Loucy (cell line): ENCODE results near the gene TSPAN8.

Experiments
- H2AFZ ChIP-seq: fragments of 200-600 bp; sonication (generic); 2 replicates; pipeline ENCODE4 v1.6.0; 2016; ENCODE audit warnings: antibody characterized with exemption, mild to moderate bottlenecking, low read length, moderate library complexity
- H3F3A ChIP-seq: fragments of 200-600 bp; 2 replicates; pipeline ENCODE4 v1.6.0; 2016; ENCODE audit warnings: antibody characterized with exemption, low read depth, mild to moderate bottlenecking
- H3K27me3 ChIP-seq: fragments of 200-600 bp; sonication (generic); 2 replicates; pipeline ENCODE4 v1.6.1; 2014; ENCODE audit warnings: low read length, mild to moderate bottlenecking; ENCODE audit not compliant: insufficient read depth, poor library complexity, severe bottlenecking
- H3K36me3 ChIP-seq: fragments of 200-600 bp; sonication (generic); 2 replicates; pipeline ENCODE4 v1.6.1; 2016; ENCODE audit warnings: low read length; ENCODE audit not compliant: insufficient read depth
- H3K4me1 ChIP-seq: fragments of 200-600 bp; sonication (generic); 2 replicates; pipeline ENCODE4 v1.5.1; 2014; ENCODE audit warnings: low read length, mild to moderate bottlenecking; ENCODE audit not compliant: insufficient read depth, poor library complexity, severe bottlenecking
- H3K4me2 ChIP-seq: fragments of 200-600 bp; sonication (generic); 2 replicates; pipeline ENCODE4 v1.6.0; 2014; ENCODE audit warnings: antibody characterized with exemption, low read length, low read depth, mild to moderate bottlenecking; ENCODE audit not compliant: poor library complexity, severe bottlenecking
- H3K4me3 ChIP-seq: fragments of 200-600 bp; sonication (generic); 2 replicates; pipeline ENCODE4 v1.5.1; 2014; ENCODE audit warnings: low read length, mild to moderate bottlenecking, mixed read lengths; ENCODE audit not compliant: poor library complexity, severe bottlenecking
- H3K79me2 ChIP-seq: fragments of 200-600 bp; sonication (generic); 2 replicates; pipeline ENCODE4 v1.6.1; 2014; ENCODE audit warnings: low read length; ENCODE audit not compliant: insufficient read depth
- H3K9ac ChIP-seq: fragments of 200-600 bp; sonication (generic); 2 replicates; pipeline ENCODE4 v1.6.0; 2014; ENCODE audit warnings: mild to moderate bottlenecking, low read depth, low read length, moderate library complexity; ENCODE audit not compliant: poor library complexity, severe bottlenecking
- H3K9me2 ChIP-seq: fragments of 200-600 bp; sonication (generic); replicated peaks from 2 replicates; pipeline ENCODE4 v1.6.1; 2016; ENCODE audit warnings: low read depth, low read length, mixed read lengths
- H3K9me3 ChIP-seq: fragments of 200-600 bp; sonication (generic); 2 replicates; pipeline ENCODE4 v1.6.1; 2014; ENCODE audit warnings: mild to moderate bottlenecking, antibody characterized with exemption, low read length, low read depth; ENCODE audit not compliant: insufficient read depth
- H4K20me1 ChIP-seq: fragments of 200-600 bp; sonication (generic); 2 replicates; pipeline ENCODE4 v1.6.0; 2014; ENCODE audit warnings: antibody characterized with exemption, low read length, mild to moderate bottlenecking; ENCODE audit not compliant: insufficient read depth, poor library complexity, severe bottlenecking
- EZH2phosphoT487 ChIP-seq: fragments of 200-600 bp; IDR thresholded peaks from 2 replicates; pipeline ENCODE4 v1.6.1; 2018; ENCODE audit warnings: antibody characterized with exemption, mild to moderate bottlenecking, moderate library complexity, borderline replicate concordance
- TF ChIP-seq, protein P1 (sequence below): fragments of 200-600 bp; sonication (generic); conservative IDR thresholded peaks from 2 replicates; pipeline ENCODE4 v1.5.1; 2014; ENCODE audit warnings: mild to moderate bottlenecking, antibody characterized with exemption, low read length

Gene TSPAN8

DNA sequence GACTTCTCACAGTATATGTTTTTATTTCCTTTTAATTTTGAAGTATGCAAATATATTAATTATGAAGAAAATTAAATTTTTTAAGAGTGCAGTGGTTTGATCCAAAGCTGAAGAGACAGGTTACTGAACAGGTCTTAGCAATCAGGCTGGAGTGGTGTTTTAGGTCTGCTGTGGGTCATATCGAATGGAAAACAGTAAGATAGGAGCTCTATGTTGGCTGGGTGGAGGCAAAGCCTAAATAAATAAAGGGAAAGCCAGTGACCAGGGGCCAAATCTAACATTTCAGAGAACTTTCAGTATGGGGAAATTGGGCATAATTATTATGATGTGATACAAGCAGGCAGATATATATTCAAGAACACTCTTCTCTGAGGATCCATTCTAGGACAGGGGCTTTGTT, 12.7 kb upstream of the TSPAN8 start:
- Histone ChIP-seq H3K4me1 (peaks cover 7% of the 10 kb centered on the region), H3K4me2 (no peak overlapping the region), H3K27me3 (no peaks in the 10 kb centered on the region), H3K79me2 (no peaks in the 10 kb centered on the region), H3F3A (no peaks in the 10 kb centered on the region), H3K36me3 (no peaks in the 10 kb centered on the region), H2AFZ (no peak overlapping the region), H3K4me3 (no peak overlapping the region), H4K20me1 (no peaks in the 10 kb centered on the region), H3K9ac (no peak overlapping the region), H3K9me3 (no peaks in the 10 kb centered on the region), H3K9me2 (no peaks in the 10 kb centered on the region)
- TF ChIP-seq, protein P1, sequence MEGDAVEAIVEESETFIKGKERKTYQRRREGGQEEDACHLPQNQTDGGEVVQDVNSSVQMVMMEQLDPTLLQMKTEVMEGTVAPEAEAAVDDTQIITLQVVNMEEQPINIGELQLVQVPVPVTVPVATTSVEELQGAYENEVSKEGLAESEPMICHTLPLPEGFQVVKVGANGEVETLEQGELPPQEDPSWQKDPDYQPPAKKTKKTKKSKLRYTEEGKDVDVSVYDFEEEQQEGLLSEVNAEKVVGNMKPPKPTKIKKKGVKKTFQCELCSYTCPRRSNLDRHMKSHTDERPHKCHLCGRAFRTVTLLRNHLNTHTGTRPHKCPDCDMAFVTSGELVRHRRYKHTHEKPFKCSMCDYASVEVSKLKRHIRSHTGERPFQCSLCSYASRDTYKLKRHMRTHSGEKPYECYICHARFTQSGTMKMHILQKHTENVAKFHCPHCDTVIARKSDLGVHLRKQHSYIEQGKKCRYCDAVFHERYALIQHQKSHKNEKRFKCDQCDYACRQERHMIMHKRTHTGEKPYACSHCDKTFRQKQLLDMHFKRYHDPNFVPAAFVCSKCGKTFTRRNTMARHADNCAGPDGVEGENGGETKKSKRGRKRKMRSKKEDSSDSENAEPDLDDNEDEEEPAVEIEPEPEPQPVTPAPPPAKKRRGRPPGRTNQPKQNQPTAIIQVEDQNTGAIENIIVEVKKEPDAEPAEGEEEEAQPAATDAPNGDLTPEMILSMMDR: no peak
- no peak for TF ChIP-seq EZH2phosphoT487

DNA sequence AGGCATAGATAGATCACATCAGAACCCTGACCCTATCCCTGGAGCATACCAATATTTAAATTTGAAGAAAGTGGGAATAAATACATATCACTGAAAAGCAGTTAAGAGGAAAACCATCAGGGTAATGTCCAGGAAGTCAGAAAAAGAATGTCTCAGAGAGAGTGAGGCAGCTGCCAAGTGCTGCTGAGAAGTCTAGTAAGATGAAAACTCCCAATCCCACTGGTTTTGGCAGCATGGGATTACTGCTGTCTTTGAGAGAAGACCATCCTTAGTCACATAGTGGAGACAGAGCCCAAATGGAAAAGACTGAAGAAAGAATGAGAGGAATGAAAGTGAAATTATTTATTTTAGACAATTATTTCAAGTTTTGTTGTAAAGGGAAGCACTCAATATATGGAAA, 11.5 kb upstream of the TSPAN8 start:
- H3K4me2 ChIP-seq: peak overlapping the region; percentile 27
- no peaks in the 10 kb centered on the region for H3K79me2 ChIP-seq
- H3K9me2 ChIP-seq: no peaks in the 10 kb centered on the region
- H3K9ac ChIP-seq: no peak overlapping the region
- H2AFZ ChIP-seq: peak overlapping the region; percentile 75; the same call in 1 of the 2 replicates
- H3K4me1 ChIP-seq: peaks cover 7% of the 10 kb centered on the region
- TF ChIP-seq, protein P1: no peak
- no peak for TF ChIP-seq EZH2phosphoT487
- no peaks in the 10 kb centered on the region for H4K20me1 ChIP-seq
- H3K4me3 ChIP-seq: no peak overlapping the region
- no peaks in the 10 kb centered on the region for H3K27me3 ChIP-seq
- no peaks in the 10 kb centered on the region for H3K9me3 ChIP-seq
- H3K36me3 ChIP-seq: no peaks in the 10 kb centered on the region
- no peaks in the 10 kb centered on the region for H3F3A ChIP-seq

DNA sequence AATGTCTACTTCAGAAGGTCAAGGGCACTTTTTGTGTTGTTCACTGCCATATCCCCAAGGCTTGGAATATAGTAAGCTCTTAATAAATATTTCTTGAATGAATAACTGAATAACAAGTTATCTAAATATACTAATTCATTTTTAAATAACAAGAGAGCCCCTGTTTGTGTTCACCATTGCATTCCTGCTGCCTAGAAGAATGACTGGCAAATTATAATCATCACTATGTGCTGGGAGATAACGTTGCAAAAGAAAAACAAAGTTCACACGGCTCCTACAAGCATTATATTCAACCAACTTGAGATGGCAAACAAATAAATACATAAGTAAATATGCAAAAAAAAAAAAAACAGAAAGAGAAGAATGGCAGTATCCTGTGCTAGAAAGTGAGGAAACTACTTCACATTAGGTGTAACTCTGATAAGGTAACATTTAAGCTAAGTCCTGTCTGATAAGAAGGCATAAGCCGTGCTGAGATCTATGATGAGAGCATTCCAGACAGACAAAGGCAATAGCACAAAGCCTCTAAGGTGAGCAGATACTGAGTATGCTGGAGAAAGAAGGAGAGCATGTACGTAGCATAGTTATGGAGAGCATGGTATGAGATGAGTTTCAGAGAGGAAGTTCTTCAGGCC, 9.2 kb upstream of the TSPAN8 start:
- Histone ChIP-seq H3F3A (no peaks in the 10 kb centered on the region), H3K4me3 (no peak overlapping the region), H2AFZ (no peak overlapping the region), H4K20me1 (no peaks in the 10 kb centered on the region), H3K9ac (no peak overlapping the region), H3K27me3 (no peaks in the 10 kb centered on the region), H3K9me3 (no peaks in the 10 kb centered on the region), H3K4me2 (no peak overlapping the region), H3K9me2 (no peaks in the 10 kb centered on the region), H3K79me2 (no peaks in the 10 kb centered on the region), H3K4me1 (peaks cover 7% of the 10 kb centered on the region), H3K36me3 (no peaks in the 10 kb centered on the region)
- TF ChIP-seq EZH2phosphoT487: no peak
- TF ChIP-seq, protein P1: no peak
